ENCODE results near the gene AHRR.

The AHRR gene

DNA sequence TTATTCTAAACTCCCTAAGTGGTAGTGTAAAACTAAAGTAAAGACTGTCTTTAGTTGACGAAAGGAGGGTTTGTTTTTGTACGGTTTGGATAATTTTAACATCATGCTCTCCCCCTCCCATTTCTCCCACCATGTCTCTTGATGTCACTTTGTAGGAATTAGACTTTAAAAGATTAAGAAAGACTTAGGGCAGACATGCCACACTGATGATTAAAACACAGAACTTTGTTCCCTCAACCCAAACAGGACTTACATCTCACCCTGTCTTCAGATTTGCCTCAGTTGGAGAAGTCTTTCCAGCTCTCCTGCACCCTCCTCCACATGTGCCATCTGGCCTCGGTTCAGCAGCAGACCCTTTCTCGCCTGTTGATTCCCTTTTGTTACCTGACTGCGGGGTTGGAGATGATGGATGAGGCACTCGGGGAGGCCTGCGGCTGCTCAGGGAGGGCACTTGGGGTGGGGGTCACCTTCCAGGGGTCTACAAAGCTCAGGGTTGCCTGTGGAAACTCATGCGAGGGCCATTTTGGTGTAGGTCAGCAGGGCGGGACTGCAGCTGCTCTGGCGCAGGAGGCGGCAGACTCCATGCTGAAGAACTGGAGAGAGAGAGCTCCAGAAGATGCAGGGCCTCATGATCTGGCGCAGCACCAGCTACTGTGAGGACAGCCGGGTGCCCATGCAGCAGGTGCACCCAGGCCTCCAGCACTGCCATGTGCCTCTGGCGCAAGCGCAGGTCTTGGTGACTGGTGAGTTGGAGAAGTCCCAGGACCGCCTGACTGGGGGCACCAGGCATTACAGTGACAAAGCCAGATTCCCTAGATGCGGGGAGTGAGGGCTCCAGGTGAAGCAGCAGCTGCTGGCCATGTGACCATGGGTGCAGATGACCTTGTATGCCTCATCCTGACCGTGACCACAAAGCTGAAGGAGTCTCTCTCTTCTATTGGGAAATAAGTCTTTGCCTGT, 96.9 kb downstream of the AHRR start:
- Histone ChIP-seq H3K36me3 (peaks cover 4% of the 10 kb centered on the region; the same call in 1 of the 2 replicates), H3K9me3 (peaks cover 8% of the 10 kb centered on the region; the same call in 1 of the 2 replicates), H3K4me1 (peaks cover 68% of the 10 kb centered on the region), H3K27me3 (no peaks in the 10 kb centered on the region), H3K27ac (no peak overlapping the region), H3K9ac (no peak overlapping the region), H4K20me1 (no peaks in the 10 kb centered on the region), H3K4me3 (no peak overlapping the region), H3K4me2 (no peak overlapping the region)
- TF ChIP-seq Cebpa-rat (IDR thresholded peaks at IDR 0.05), result no peak

DNA sequence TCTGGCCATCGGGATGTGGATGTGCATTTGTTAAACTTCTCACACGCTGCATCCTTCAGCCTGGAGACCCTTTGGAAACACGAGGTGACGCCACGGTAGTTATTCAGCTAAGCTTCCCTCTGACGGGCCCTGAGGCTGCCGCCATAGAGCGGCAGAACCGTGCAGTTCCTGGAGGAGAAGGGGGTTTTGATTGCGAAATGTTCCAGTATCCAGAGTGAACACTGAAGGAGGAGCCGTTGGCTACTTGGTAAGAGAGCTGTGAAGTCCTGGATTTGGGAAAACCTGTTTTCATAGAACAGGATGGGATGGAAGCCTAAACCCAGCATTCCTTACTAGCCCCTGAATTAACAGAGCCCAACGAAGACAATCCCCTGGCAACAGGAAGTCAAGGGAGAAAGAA, 98.5 kb downstream of the AHRR start:
- Histone ChIP-seq H3K27me3 (no peaks in the 10 kb centered on the region), H3K9ac (no peak overlapping the region), H3K27ac (no peak overlapping the region), H3K4me1 (peaks cover 68% of the 10 kb centered on the region), H4K20me1 (no peaks in the 10 kb centered on the region), H3K4me3 (no peak overlapping the region), H3K4me2 (no peak overlapping the region), H3K9me3 (peaks cover 8% of the 10 kb centered on the region; the same call in 1 of the 2 replicates), H3K36me3 (peaks cover 4% of the 10 kb centered on the region; the same call in 1 of the 2 replicates)
- peak; percentile 68; the same call in 1 of the 2 replicates for TF ChIP-seq Cebpa-rat (IDR thresholded peaks at IDR 0.05)

DNA sequence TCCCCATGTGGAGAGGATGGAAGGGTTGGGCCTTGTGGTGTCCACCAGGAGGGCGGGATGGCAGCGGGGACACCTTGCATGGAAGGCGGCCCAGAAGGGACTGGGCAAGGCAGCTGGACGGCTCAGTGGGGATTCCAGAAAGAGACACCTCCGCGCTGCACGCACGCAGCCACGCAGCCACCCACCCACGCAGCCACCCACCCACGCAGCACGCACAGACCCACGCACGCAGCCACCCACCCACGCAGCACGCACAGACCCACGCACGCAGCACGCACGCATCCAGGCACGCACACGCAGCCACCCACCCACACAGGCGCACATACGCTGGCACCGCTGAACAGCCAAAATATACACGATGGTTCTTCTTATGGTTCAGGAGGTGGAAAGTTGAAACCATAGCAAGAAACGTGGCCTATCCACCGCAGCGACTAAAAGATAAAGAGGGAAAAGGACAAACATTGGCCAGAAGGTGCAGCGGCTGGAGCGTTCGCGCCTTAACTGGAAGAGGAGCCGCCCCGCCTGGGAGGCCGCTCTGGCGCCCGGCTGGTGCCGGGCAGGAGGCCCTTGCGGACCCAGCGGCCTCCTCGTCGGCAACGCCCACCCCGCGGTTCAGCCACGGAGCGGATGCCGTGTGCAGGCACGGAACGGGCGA, 99.2 kb downstream of the AHRR start:
- H3K27me3 ChIP-seq, result no peaks in the 10 kb centered on the region
- no peak overlapping the region for H3K9ac ChIP-seq
- no peak overlapping the region for H3K27ac ChIP-seq
- no peak overlapping the region for H3K4me2 ChIP-seq
- H3K4me1 ChIP-seq, result peaks cover 70% of the 10 kb centered on the region
- H3K9me3 ChIP-seq, result peaks cover 8% of the 10 kb centered on the region; the same call in 1 of the 2 replicates
- H4K20me1 ChIP-seq, result no peaks in the 10 kb centered on the region
- peaks cover 4% of the 10 kb centered on the region; the same call in 1 of the 2 replicates for H3K36me3 ChIP-seq
- no peak overlapping the region for H3K4me3 ChIP-seq
- no peak for TF ChIP-seq Cebpa-rat (IDR thresholded peaks at IDR 0.05)

DNA sequence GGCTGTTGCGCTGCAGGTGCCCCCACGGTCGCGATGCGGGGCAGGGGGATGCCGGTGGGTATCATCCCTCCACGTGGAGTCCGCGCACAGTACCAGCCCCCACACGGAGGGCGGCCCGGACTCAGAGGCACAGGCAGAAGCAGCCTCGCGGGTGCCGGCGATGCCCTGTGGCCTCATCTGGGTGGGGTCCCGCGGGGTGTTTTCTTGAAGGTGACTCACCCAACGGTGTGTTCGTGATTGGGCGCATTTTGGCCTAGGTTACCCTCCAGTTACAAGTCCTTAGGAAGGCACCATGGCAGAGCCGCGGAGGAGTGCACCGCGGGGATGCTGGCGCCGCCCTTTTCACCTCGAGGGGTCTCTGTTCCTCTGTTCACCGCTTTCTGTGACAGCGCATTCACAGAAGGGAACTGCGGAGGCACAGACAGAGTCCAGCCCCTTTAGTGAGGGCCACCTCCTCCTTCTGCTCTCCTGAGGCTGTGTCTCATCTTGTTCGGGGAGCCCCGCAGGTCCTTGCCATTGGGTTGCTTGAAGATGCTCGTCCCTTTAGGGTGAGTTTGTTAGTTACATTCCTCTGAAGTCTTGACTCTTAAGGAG, 99.9 kb downstream of the AHRR start:
- Histone ChIP-seq H3K4me3 (no peak overlapping the region), H3K4me2 (no peak overlapping the region), H3K9ac (no peak overlapping the region), H3K4me1 (peaks cover 67% of the 10 kb centered on the region), H3K36me3 (peaks cover 4% of the 10 kb centered on the region; the same call in 1 of the 2 replicates), H3K27ac (no peak overlapping the region), H3K27me3 (no peaks in the 10 kb centered on the region), H4K20me1 (no peaks in the 10 kb centered on the region), H3K9me3 (peaks cover 8% of the 10 kb centered on the region; the same call in 1 of the 2 replicates)
- no peak for TF ChIP-seq Cebpa-rat (IDR thresholded peaks at IDR 0.05)

DNA sequence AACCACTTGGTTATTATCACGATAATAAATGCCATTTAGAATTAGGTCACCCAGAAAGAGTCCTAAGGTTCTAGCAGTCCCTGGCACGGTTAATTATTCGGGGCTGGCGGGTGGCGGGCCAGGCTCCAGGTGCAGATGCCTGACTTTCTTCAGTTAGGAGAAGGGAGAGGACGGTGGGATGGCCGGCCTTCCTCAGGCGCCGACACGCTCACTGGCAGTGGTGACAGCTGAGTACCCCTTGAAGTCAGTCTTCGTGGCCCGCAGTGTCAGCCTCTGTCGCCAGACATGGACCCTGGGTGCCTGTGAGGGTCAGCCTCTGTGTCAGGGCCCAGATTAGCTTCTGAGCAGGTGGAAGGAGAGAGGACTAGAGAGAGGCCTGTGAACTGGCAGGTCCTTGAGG, 100.4 kb downstream of the AHRR start:
- H3K27me3 ChIP-seq, result no peaks in the 10 kb centered on the region
- TF ChIP-seq Cebpa-rat (IDR thresholded peaks at IDR 0.05), result no peak

DNA sequence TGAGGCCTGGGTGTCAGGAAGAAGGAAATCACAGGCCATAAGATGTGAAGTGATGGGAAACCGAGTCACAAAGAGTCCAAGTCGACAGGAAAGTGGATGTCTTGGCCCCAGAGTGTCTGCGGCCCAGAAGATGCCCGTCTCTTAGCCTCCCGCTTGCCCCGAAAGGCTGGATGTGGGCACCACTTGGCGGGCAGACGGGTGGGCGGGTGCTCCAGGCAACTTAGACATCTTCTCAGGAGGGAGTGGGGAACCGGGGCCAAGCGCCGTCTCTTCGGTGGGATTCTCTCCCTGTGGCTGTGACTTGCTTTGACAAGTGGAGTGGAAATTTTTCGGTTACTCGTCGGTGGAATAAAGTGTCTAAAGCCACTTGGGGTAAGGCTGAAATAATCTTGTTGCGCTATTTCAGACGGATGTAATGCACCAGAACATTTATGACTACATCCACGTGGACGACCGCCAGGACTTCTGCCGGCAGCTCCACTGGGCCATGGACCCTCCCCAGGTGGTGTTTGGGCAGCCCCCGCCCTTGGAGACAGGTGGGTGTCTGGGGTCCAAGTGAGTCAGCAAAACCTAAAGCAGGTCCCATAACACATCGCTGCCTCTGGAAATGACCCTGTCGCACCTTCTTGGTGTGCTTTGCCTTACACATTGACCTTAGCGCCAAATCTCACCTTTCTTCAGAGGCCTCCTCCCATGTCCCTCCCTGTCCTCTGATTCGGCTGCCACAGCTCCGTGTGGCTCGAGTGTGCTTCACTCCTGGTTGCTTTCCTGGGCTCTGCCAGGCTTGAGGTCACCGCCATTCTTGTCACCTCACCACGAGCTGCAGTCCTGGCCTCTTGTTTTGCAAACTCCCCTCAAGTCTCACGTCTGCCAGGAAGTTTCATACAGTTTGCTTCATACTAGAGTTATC, 101.1 kb downstream of the AHRR start:
- peaks cover 4% of the 10 kb centered on the region; the same call in 1 of the 2 replicates for H3K36me3 ChIP-seq

More for the DNA sequence above, 100.4 kb downstream of the AHRR start:
- no peak overlapping the region for H3K4me3 ChIP-seq
- peak overlapping the region; percentile 66 for H3K4me2 ChIP-seq
- H3K27ac ChIP-seq, result no peak overlapping the region
- peaks cover 8% of the 10 kb centered on the region; the same call in 1 of the 2 replicates for H3K9me3 ChIP-seq
- peaks cover 4% of the 10 kb centered on the region; the same call in 1 of the 2 replicates for H3K36me3 ChIP-seq
- no peaks in the 10 kb centered on the region for H4K20me1 ChIP-seq
- peaks cover 62% of the 10 kb centered on the region for H3K4me1 ChIP-seq
- no peak overlapping the region for H3K9ac ChIP-seq

DNA sequence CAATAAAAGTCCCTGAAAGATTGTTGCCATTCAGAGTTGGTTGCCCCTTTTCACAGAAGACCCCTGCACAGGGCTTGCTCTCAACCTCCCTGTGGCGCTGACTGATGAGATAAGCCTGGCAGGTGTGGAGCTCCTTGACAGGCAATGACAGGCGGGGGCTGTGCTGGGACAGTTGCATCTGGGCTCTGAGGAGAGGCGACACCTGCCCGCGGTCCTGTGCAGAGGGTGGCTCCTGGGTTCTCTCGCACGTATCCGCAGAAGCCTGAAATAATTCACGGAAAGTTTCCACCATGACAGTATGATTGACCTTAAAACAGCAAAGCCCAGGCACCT, 101.7 kb downstream of the AHRR start:
- Histone ChIP-seq H3K4me1 (peaks cover 61% of the 10 kb centered on the region), H3K27ac (no peak overlapping the region), H3K36me3 (peaks cover 4% of the 10 kb centered on the region; the same call in 1 of the 2 replicates), H3K4me2 (peak overlapping the region; percentile 66), H3K27me3 (no peaks in the 10 kb centered on the region), H4K20me1 (no peaks in the 10 kb centered on the region), H3K9me3 (peaks cover 8% of the 10 kb centered on the region; the same call in 1 of the 2 replicates), H3K9ac (no peak overlapping the region), H3K4me3 (no peak overlapping the region)
- no peak for TF ChIP-seq Cebpa-rat (IDR thresholded peaks at IDR 0.05)

More for the DNA sequence above, 101.1 kb downstream of the AHRR start:
- Histone ChIP-seq H3K4me3 (no peak overlapping the region), H3K4me1 (peaks cover 61% of the 10 kb centered on the region), H3K27ac (0 out of 2 replicates have a peak overlapping the region, but pooled peaks have one; percentile 19), H3K27me3 (no peaks in the 10 kb centered on the region), H4K20me1 (no peaks in the 10 kb centered on the region), H3K9ac (no peak overlapping the region), H3K9me3 (peaks cover 8% of the 10 kb centered on the region; the same call in 1 of the 2 replicates), H3K4me2 (peak overlapping the region; percentile 66)
- no peak for TF ChIP-seq Cebpa-rat (IDR thresholded peaks at IDR 0.05)

DNA sequence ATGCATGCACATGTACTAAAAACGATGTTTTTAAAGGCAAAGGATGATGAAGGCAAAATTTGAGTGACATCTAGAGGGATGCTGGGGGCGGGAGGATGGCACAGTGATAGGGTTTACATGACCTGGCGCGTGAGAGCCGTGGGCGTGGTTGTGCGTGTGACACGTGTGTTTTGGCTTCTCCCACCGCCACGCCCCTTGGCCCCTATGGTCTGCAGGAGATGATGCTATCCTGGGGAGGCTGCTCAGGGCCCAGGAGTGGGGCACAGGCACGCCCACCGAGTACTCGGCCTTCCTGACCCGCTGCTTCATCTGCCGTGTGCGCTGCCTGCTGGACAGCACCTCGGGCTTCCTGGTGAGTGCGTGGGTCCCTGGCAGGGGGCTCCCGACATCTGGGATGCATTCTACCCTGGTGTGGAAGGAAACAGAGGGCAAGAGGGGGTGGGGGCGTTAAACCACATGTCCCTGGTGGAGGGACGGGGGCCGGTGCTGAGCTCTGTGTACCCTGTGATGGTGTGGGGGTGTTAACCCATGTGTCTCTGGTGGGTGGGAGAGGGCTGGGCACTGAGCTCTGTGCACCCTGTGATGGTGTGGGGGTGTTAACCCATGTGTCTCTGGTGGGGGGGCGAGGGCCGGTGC, 102.2 kb downstream of the AHRR start:
- Histone ChIP-seq H3K4me1 (peaks cover 58% of the 10 kb centered on the region), H3K9ac (no peak overlapping the region)

More for the DNA sequence above, 102.2 kb downstream of the AHRR start:
- H3K4me2 ChIP-seq, result peak overlapping the region; percentile 66
- TF ChIP-seq Cebpa-rat (IDR thresholded peaks at IDR 0.05), result no peak
- no peaks in the 10 kb centered on the region for H3K27me3 ChIP-seq
- peaks cover 4% of the 10 kb centered on the region; the same call in 1 of the 2 replicates for H3K36me3 ChIP-seq
- no peak overlapping the region for H3K27ac ChIP-seq
- H4K20me1 ChIP-seq, result no peaks in the 10 kb centered on the region
- no peak overlapping the region for H3K4me3 ChIP-seq
- H3K9me3 ChIP-seq, result peaks cover 8% of the 10 kb centered on the region; the same call in 1 of the 2 replicates

All from BLaER1 (cell line).